Measurements from ENCODE around the gene BORCS5. TPM values are rescaled to one million over a fixed set of nuclear protein-coding genes. Genes with fewer than 3 reads are reported as not detected.

Gene BORCS5
- total and polyA plus RNA-seq, 7 donors, result 4.3 to 13.3 (median 11.0) TPM

DNA sequence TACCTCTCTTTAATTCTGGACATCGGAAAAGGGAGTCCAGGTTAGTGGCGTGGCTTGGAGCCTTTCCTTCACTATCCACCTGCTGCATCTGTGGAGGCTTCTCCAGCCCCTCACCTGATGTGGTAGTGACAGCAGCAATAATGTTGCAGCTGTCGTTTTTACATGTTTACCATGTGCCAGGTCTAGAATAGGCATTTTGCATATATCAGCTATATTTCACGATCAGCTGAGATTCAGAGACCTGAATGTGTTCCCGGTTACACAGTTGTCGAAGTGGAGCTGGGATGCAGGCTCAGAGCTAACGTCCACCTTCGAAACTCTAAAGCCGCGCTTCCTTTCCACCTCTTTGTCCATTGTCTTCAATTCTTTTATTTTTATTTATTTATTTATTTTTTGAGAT lies 91.0 kb downstream of the BORCS5 start:
- 92 to 98% (median 97%) methylated on average over 10 of the region's 10 CpGs for WGBS, 3 donors
- no peak for ATAC-seq
- no peak for DNase-seq
- intact Hi-C loops (cut with DNase I), result no loop called here
- no peaks in the 10 kb centered on the region for H3K27me3 ChIP-seq (ENCODE audit: insufficient read depth in 3 of 3, low read length in 2 of 3)
- H3K4me3 ChIP-seq, result no peak overlapping the region
- peaks cover 11% of the 10 kb centered on the region for H3K4me1 ChIP-seq
- no peak overlapping the region for H3K27ac ChIP-seq
- no peaks in the 10 kb centered on the region for H3K9me3 ChIP-seq
- TF ChIP-seq, protein P1, sequence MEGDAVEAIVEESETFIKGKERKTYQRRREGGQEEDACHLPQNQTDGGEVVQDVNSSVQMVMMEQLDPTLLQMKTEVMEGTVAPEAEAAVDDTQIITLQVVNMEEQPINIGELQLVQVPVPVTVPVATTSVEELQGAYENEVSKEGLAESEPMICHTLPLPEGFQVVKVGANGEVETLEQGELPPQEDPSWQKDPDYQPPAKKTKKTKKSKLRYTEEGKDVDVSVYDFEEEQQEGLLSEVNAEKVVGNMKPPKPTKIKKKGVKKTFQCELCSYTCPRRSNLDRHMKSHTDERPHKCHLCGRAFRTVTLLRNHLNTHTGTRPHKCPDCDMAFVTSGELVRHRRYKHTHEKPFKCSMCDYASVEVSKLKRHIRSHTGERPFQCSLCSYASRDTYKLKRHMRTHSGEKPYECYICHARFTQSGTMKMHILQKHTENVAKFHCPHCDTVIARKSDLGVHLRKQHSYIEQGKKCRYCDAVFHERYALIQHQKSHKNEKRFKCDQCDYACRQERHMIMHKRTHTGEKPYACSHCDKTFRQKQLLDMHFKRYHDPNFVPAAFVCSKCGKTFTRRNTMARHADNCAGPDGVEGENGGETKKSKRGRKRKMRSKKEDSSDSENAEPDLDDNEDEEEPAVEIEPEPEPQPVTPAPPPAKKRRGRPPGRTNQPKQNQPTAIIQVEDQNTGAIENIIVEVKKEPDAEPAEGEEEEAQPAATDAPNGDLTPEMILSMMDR (IDR thresholded peaks at IDR 0.05), result no peak
- H3K36me3 ChIP-seq (ENCODE audit: insufficient read depth in 1 of 2, low read depth in 1 of 2), result no peaks in the 10 kb centered on the region

DNA sequence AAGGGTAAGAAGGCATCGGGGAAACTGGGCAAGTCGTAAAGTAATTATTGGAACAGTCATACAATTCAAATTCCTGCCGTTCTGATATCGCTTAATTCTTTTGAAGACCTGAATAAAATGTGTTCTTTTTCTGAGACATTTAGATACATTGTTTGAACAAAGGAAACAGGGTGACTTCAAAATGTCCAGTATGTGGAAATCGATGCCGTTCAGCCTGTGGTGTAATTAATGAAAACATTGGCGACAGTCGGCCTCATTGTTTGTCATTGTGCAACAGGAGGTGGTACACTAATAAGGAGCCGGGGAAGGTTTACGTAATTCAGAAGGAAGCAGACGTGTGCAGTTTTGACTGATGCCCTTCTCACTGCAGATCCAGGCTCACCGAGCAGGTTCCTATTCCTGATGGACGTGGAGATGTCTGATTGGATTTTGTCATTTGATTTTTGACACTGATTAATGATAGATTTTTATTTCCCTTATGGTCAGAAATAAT lies 92.7 kb downstream of the BORCS5 start:
- Histone ChIP-seq H3K4me1 (no peaks in the 10 kb centered on the region), H3K9me3 (no peaks in the 10 kb centered on the region), H3K27ac (no peak overlapping the region), H3K27me3 (ENCODE audit: insufficient read depth in 3 of 3, low read length in 2 of 3) (no peaks in the 10 kb centered on the region), H3K36me3 (ENCODE audit: insufficient read depth in 1 of 2, low read depth in 1 of 2) (no peaks in the 10 kb centered on the region), H3K4me3 (no peak overlapping the region)
- 67 to 75% (median 69%) methylated on average over 13 of the region's 13 CpGs for WGBS, 3 donors
- ATAC-seq (peak in 1 of 4 donors; percentile 60), DNase-seq (no peak)
- TF ChIP-seq, protein P1 (IDR thresholded peaks at IDR 0.05), result no peak
- intact Hi-C loops (cut with DNase I), result no loop called here

DNA sequence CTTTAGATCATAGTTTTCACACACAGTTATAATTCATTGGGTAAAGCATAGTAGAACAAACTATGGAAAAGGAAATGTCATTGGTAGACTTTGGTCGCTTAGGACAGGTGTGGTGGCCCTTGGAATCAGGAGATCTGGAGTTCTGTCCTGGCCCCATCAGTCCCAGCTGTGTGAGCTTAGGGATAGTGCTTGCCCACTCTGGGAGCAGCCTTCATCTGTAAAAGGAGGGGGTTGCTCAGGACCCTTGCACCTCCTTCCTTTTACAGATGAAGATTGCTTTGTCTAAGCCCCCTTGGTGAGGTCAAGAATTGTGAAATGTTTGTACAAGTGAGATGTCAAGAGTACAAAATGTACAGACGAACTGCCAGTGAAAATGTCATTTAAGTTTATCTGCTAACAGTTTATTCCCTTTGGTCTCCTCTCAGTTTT lies 93.2 kb downstream of the BORCS5 start:
- no peaks in the 10 kb centered on the region for H3K27me3 ChIP-seq (ENCODE audit: insufficient read depth in 3 of 3, low read length in 2 of 3)
- H3K9me3 ChIP-seq, result no peaks in the 10 kb centered on the region
- WGBS, 3 donors, result 84 to 91% (median 90%) methylated on average over 2 of the region's 2 CpGs
- H3K4me1 ChIP-seq, result no peaks in the 10 kb centered on the region
- ATAC-seq (no peak), DNase-seq (no peak)
- intact Hi-C loops (cut with DNase I), result no loop called here
- no peaks in the 10 kb centered on the region for H3K36me3 ChIP-seq (ENCODE audit: insufficient read depth in 1 of 2, low read depth in 1 of 2)
- TF ChIP-seq, protein P1 (IDR thresholded peaks at IDR 0.05), result no peak
- H3K4me3 ChIP-seq, result no peak overlapping the region
- H3K27ac ChIP-seq, result no peak overlapping the region

DNA sequence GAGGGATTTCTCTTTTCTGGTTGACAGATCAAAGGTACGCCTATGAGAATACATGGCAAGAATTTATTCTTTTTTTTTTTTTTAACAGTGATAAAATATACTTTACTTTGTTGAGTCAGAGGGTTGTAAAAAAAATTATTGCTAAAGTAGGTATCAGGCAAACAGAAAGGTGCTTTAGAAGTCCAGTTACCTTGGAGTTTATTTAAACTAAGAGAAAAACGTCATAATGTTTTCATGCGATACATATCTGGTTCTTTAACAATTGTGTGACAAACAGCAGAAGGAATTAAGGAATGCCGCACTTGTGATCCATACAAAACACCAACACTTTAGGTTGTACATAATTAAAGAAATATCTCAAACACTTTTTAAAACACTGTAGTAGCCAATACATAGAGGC lies 94.2 kb downstream of the BORCS5 start:
- Histone ChIP-seq H3K27ac (no peak overlapping the region), H3K4me3 (no peak overlapping the region), H3K9me3 (no peaks in the 10 kb centered on the region), H3K27me3 (ENCODE audit: insufficient read depth in 3 of 3, low read length in 2 of 3) (no peaks in the 10 kb centered on the region), H3K4me1 (no peaks in the 10 kb centered on the region), H3K36me3 (ENCODE audit: insufficient read depth in 1 of 2, low read depth in 1 of 2) (no peaks in the 10 kb centered on the region)
- no peak for ATAC-seq
- intact Hi-C loops (cut with DNase I), result no loop called here
- no peak for DNase-seq
- 96 to 97% (median 97%) methylated on average over 4 of the region's 4 CpGs for WGBS, 3 donors
- TF ChIP-seq, protein P1 (IDR thresholded peaks at IDR 0.05), result no peak

DNA sequence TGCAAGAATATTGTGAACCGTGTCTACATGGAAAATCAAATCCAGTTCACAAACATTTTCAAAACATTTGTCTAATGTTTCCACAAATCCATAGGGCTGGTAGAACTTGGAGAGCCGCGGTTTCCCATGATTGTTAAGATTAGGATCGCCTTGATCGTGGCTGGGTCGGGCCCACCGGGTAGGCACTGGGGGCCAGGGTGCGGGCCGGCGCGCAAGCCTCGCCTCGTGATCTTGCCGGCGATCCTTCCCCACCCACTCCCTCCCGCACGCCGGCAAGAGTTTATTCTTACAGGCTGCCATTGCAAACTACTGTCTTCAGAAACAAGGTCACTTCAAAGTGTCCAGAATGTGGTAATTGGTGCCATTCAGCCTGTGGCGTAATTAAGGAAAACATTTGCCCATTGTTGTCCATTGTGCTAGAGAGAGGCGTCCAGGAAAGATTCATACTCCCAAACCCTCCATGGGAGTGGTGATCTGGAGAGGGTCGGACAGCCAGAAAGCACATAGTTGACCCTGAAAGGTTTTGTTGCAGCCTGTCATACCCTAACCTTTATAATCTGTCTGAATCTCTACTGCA lies 95.5 kb downstream of the BORCS5 start:
- WGBS, 3 donors, result 94 to 97% (median 95%) methylated on average over 21 of the region's 21 CpGs
- Histone ChIP-seq H3K9me3 (no peaks in the 10 kb centered on the region), H3K27me3 (ENCODE audit: insufficient read depth in 3 of 3, low read length in 2 of 3) (no peaks in the 10 kb centered on the region), H3K4me1 (no peaks in the 10 kb centered on the region), H3K36me3 (ENCODE audit: insufficient read depth in 1 of 2, low read depth in 1 of 2) (no peaks in the 10 kb centered on the region), H3K27ac (no peak overlapping the region), H3K4me3 (no peak overlapping the region)
- ATAC-seq (no peak), DNase-seq (no peak)
- intact Hi-C loops (cut with DNase I), result no loop called here
- TF ChIP-seq, protein P1 (IDR thresholded peaks at IDR 0.05), result no peak

All from psoas muscle (tissue), 8 donors.